ENCODE results near the gene TOX3.

Gene TOX3

GRCh38 chr16:52547004-52547833 is at the start of gene TOX3:
TOX3 (minus strand) TSS chr16:52547143; CDS start chr16:52546723, 420 bp downstream.
- ATAC-seq = no peak
- TF ChIP-seq TSHZ2 (CRISPR knock-in tag; IDR thresholded peaks at IDR 0.05) (no peak), ARNTL (CRISPR knock-in tag; IDR thresholded peaks at IDR 0.05; ENCODE audit: borderline replicate concordance, low read depth) (no peak), ZFP3 (CRISPR knock-in tag; IDR thresholded peaks at IDR 0.05) (no peak), PPARA (CRISPR knock-in tag; IDR thresholded peaks at IDR 0.05; ENCODE audit: borderline replicate concordance) (no peak), SNAI2 (CRISPR knock-in tag; IDR thresholded peaks at IDR 0.05) (no peak), BACH2 (CRISPR knock-in tag; IDR thresholded peaks at IDR 0.05; ENCODE audit: borderline replicate concordance) (no peak), ISL1 (CRISPR knock-in tag; IDR thresholded peaks at IDR 0.05) (no peak)
- TF ChIP-seq, protein P1, sequence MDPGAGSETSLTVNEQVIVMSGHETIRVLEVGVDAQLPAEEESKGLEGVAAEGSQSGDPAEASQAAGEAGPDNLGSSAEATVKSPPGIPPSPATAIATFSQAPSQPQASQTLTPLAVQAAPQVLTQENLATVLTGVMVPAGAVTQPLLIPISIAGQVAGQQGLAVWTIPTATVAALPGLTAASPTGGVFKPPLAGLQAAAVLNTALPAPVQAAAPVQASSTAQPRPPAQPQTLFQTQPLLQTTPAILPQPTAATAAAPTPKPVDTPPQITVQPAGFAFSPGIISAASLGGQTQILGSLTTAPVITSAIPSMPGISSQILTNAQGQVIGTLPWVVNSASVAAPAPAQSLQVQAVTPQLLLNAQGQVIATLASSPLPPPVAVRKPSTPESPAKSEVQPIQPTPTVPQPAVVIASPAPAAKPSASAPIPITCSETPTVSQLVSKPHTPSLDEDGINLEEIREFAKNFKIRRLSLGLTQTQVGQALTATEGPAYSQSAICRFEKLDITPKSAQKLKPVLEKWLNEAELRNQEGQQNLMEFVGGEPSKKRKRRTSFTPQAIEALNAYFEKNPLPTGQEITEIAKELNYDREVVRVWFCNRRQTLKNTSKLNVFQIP (CRISPR knock-in tag; IDR thresholded peaks at IDR 0.05; ENCODE audit: borderline replicate concordance, low read depth) = no peak

DNA sequence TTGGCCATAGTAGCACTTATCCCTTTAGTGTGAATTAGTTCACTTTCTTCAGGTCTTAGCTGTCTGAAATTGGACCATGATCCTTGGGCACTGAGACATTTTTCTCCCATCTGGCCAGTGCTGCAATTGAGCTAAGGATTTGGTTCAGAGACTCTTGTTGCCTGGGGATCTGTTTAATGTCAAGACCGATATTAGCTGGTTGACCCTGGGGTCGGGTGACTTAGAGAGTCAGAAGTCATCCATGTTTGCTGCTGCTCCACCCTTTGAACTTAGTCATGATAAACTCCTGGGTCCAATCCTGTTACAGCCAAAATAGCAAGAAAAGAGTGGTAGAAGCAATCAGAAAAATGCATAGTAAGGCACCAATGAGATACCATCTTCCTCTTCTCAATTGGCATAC is 45.8 kb upstream of the TOX3 start:
- TF ChIP-seq ISL1 (CRISPR knock-in tag; IDR thresholded peaks at IDR 0.05) = no peak
- TF ChIP-seq, protein P2, sequence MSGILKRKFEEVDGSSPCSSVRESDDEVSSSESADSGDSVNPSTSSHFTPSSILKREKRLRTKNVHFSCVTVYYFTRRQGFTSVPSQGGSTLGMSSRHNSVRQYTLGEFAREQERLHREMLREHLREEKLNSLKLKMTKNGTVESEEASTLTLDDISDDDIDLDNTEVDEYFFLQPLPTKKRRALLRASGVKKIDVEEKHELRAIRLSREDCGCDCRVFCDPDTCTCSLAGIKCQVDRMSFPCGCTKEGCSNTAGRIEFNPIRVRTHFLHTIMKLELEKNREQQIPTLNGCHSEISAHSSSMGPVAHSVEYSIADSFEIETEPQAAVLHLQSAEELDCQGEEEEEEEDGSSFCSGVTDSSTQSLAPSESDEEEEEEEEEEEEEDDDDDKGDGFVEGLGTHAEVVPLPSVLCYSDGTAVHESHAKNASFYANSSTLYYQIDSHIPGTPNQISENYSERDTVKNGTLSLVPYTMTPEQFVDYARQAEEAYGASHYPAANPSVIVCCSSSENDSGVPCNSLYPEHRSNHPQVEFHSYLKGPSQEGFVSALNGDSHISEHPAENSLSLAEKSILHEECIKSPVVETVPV (CRISPR knock-in tag; IDR thresholded peaks at IDR 0.05) = no peak
- TF ChIP-seq ZNF70 (CRISPR knock-in tag; IDR thresholded peaks at IDR 0.05) = no peak
- TF ChIP-seq PPARA (CRISPR knock-in tag; IDR thresholded peaks at IDR 0.05; ENCODE audit: borderline replicate concordance) = no peak
- no peak for TF ChIP-seq TCF4 (CRISPR knock-in tag; IDR thresholded peaks at IDR 0.05; ENCODE audit: borderline replicate concordance)
- TF ChIP-seq ZFP30 (CRISPR knock-in tag; IDR thresholded peaks at IDR 0.05) = no peak
- no peak for TF ChIP-seq GLIS3 (CRISPR knock-in tag; IDR thresholded peaks at IDR 0.05)
- TF ChIP-seq SNAI2 (CRISPR knock-in tag; IDR thresholded peaks at IDR 0.05) = no peak
- TF ChIP-seq PATZ1 (CRISPR knock-in tag; IDR thresholded peaks at IDR 0.05; ENCODE audit: borderline replicate concordance) = no peak
- TF ChIP-seq TOX (CRISPR knock-in tag; IDR thresholded peaks at IDR 0.05; ENCODE audit: borderline replicate concordance) = no peak
- no peak for TF ChIP-seq ARNTL (CRISPR knock-in tag; IDR thresholded peaks at IDR 0.05; ENCODE audit: borderline replicate concordance, low read depth)
- no peak for TF ChIP-seq ZC3H10 (CRISPR knock-in tag; IDR thresholded peaks at IDR 0.05)
- no peak for TF ChIP-seq OSR1 (CRISPR knock-in tag; IDR thresholded peaks at IDR 0.05)
- TF ChIP-seq ZNF565 (CRISPR knock-in tag; conservative IDR thresholded peaks at IDR 0.05; ENCODE audit: low read depth) = no peak
- TF ChIP-seq ESRRG (CRISPR knock-in tag; IDR thresholded peaks at IDR 0.05) = no peak
- no peak for TF ChIP-seq ZFP3 (CRISPR knock-in tag; IDR thresholded peaks at IDR 0.05)
- no peak for TF ChIP-seq ZNF8 (CRISPR knock-in tag; IDR thresholded peaks at IDR 0.05)
- no peak for TF ChIP-seq CSDC2 (CRISPR knock-in tag; IDR thresholded peaks at IDR 0.05)
- TF ChIP-seq, protein P3, sequence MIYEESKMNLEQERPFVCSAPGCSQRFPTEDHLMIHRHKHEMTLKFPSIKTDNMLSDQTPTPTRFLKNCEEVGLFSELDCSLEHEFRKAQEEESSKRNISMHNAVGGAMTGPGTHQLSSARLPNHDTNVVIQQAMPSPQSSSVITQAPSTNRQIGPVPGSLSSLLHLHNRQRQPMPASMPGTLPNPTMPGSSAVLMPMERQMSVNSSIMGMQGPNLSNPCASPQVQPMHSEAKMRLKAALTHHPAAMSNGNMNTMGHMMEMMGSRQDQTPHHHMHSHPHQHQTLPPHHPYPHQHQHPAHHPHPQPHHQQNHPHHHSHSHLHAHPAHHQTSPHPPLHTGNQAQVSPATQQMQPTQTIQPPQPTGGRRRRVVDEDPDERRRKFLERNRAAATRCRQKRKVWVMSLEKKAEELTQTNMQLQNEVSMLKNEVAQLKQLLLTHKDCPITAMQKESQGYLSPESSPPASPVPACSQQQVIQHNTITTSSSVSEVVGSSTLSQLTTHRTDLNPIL (CRISPR knock-in tag; IDR thresholded peaks at IDR 0.05; ENCODE audit: low read depth) = no peak
- TF ChIP-seq TSHZ2 (CRISPR knock-in tag; IDR thresholded peaks at IDR 0.05) = no peak
- ATAC-seq = no peak
